GM18520 (cell line): ENCODE results near the gene RPUSD1.
A peak's percentile ranks its signal among the peaks of the same experiment; 100 is the strongest.

Experiments used
- ATAC-seq: cut with Tn5 transposase; IDR thresholded peaks from one replicate; pipeline ENCODE4 v1.9.1; 2021; ENCODE audit not compliant: unreplicated experiment

Gene RPUSD1

DNA sequence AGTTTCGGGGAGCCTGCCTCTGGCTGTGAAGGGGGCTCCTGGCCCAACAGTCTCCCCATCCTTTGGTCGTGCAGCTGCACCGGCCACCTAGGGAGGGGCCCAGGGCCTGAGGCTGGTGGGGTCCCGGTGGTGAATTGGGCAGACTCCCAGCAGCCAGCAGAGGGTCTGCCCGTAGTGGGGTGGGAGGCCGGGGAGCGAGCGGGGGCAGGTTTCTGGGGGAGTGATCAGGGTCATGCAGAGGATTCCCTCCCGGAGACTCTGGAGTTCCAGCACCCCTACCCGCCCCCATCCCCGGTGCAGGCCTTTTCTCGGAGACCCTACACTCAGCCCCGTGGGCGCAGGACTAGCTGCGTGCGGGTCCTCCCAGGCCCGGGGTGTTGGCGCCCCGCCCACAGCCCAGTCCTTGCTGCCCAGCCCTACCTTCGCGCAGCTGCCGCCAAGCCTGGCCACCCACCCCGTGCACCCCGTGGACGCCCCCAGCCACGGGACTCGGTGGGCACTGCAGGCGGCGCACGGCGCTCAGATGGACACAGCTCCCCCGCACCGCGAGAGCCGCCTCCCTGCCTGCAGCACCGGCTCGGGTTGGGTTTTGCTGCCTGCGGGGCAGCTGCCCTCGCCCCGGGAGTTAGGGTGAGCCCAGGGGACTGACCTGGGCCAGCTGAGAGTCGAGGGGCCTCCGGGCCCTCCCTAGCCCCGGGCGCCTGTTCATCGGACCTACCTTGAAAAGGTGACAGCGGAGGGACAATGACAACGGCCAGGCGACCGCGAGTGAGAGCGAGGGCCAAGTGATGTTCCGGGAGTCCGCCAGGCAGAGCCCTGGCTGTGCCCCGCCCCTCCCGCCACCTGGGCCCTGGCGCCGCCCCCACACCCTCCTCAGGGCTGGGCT, 12.0 kb upstream of the RPUSD1 start, which contains the start of gene GNG13:
TSS of gene GNG13 (minus strand) at position 787 of the 886 bp plus-strand sequence. CDS start 1,657 bp downstream, outside the sequence.
- ATAC-seq = no peak

DNA sequence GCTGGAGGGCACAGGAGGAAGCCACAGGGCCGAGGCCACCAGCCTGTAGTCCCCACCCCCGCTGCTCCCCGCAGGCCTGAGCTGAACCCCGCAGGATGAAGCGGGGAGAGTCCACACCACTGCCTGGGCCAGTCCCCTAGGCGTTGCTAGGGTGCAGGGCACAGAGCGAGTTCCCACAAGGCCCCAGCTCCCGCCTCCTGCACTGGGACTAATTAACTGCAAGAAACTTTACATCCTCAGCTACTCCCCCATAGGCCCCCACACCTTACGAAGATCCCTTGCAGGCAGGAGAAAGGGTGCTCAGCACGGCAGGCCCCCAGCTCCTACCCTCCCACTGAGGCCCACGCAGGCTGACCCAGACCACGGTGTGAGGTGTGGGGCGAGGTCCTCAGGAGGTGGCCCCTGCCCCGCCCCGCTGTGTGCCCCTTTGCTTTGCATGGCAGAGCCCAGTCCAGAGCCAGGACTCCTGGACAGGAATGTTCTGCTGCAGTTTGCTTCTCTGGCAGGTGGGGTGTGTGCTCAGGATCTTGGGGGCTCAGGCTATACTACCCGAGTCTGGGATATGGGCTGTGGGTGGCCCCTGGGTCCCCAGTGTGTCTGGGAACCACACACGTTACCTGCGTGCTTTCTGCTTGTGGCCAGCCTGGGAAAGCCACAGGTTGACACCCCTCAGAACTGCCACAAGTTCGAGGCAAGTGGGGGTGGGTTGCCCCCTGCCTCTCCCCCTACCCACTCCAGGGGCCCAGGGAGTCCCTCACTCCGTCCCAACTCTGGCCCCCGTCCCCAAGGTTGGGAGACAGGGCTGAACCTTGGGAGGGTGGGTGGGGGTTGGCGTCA, 11.1 kb upstream of the RPUSD1 start:
- no peak for ATAC-seq

DNA sequence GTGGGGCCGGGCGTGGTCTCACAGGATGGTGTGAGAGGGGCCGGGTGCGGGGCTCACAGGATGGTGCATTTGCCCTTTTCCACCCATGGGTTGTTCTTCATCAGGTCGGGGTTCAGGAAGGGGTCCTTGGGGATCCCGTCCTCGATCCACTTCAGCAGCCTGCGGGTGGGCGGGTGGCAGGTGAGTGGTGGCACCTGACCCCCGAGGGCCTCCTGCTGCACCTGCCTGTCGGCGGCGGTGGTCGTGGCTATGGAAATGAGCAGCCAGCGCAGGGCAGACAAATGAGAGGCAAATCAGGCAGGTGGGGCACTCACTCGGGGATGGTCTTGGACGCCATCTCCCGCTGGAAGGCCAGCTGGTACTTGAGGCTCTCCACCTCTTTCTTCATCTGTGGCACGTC, 10.5 kb upstream of the RPUSD1 start:
- ATAC-seq = no peak

DNA sequence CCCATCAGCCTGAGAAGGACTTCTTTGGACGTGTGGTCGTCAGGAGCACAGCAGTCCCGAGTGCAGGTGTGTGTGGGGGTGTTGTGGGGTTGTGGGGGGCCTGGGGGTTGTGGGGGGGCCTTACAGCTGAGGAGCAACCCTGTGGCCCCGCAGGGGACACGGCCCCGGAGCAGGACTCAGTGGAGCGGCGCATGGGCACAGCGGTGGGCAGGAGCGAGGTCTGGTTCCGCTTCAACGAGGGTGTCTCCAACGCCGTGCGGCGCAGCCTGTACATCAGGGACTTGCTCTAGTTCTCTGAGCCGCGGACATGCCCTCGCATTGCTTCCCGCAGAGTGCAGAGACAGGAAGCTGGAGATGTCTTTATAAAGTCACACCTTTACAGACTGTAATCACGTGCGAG, 9.5 kb upstream of the RPUSD1 start:
- no peak for ATAC-seq

DNA sequence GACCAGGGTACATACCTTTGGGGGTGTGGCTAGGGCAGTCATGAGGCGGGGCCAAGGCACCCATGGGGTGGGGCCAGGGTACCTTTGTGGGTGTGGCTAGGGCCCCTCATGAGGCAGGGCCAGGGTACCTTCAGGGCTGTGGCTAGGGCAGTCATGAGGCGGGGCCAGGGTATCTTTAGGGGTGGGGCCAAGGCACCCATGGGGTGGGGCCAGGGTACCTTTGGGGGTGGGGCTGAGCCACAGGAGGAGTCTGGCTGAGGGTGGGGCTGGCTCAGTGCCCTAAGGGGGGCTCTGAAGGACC, 8.9 kb upstream of the RPUSD1 start:
- no peak for ATAC-seq

DNA sequence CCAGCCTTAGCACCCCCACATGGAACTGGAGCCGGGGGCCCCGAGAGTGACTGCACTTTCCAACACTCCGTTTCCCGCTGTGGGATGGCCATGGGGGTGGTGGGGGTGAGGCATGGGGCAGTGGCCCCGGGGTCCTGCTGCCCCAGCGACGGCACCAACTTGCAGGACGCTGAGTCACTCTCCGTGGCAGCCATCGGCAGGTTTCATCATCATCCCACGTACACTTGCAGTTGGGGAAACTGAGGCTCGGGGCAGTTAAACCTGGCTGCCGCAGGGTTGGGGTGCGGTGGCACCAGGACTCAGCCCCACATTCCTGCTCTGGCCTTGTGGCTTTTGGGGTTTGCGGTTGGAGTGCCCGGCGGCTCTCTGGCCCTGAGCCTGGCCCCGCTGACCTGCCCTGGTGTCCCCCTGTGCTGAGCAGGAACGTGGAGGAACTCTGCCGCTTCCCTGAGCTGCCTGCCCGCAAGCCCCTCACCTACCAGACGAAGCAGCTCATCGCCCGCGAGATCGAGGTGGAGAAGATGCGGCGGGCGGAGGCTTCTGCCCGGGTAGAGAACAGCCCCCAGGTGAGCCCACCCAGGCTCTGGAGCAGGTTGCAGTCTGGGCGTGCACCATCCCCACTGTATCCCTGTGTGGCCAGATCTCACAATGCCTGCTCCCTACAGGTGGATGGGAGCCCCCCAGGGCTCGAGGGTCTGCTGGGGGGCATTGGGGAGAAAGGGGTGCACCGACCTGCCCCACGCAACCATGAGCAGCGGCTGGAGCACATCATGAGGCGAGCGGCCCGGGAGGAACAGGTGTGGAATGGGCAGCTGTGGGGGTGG, 8.3 kb upstream of the RPUSD1 start:
- no peak for ATAC-seq

DNA sequence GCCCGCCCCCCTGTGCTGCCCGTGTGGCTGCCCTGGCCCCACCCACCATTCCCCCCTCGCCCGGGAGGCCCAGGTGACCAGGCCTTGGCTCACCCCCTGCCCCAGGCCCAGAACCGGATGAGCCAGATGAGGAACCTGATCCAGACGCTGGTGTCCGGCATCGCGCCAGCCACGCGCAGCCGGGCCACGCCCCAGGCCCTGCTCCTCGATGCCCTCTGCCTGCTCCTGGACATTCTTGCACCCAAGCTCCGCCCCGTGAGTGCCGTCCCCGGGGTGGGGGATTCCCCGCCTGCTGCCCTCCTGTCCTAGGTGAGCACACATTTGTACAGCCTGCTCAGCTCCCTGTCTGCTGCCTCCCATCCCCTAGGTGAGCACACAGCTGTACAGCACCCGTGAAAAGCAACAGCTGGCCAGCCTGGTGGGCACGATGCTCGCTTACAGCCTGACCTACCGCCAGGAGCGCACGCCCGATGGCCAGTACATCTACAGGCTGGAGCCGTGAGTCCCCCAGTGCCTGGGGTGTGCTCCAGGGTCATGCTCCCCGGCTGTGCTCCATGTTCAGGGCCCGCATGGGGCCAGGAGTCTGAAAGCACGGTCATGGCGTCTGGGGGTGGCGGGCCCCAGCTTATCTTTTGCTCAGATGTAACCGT, 7.5 kb upstream of the RPUSD1 start:
- no peak for ATAC-seq

DNA sequence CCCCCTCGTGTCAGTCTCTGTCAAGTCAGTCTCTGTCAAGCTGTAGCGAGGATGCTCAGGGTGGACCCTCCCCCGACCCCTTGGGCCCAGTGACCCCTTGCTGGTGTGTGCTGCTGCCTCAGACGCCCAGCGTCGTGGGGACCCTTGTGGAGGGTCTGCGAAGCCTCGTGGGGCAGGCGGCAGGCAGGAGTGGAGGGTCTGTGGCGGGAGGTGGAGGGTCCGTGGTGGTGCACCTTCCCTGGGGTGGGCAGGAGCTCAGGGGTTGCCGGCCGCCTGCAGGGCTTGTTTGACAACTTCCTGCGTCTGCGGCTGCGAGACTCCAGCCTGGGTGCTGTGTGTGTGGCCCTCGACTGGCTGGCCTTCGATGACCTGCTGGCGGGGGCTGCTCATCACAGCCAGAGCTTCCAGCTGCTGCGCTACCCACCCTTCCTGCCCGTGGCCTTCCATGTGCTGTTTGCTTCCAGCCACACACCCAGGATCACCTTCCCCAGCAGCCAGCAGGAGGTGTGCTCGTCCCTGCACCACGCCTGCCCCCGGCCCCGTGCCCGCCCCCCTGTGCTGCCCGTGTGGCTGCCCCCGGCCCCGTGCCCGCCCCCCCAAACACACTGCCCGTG, 6.8 kb upstream of the RPUSD1 start:
- no peak for ATAC-seq

DNA sequence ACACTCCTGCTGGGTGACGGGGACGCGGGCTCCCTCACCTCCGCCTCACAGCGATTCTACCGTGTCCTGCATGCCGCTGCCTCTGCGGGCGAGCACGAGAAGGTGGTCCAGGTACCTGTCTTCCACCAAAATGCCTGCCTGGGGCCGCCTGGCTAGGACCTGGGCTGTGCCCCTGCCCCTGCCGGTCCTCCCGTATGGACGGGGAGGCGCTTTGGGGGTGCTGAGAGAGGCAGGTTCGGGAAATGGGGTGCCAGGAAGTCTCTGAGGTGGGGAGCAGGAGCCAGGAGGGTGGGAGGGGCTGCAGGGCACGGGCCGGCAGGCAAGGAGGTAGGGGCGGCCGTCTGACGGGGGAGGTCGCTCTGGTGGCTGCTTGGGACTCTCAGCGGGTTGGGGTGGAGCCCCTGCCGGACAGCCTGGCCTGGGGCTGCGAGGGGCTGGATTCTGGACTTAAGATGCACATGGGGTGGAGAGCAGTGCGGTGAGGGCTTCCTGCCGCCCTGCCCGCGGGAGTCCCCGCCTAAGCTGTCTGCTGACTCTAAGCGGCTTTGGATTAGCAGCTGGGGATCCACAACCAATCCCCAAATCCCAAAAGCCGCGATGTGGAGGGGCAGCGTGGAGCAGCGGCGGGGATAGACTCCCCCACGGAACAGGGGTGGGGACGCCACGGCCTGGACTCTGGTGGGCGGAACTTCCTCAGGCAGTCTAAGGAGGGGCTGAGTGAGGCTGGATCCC, 6.1 kb upstream of the RPUSD1 start:
- ATAC-seq = no peak

DNA sequence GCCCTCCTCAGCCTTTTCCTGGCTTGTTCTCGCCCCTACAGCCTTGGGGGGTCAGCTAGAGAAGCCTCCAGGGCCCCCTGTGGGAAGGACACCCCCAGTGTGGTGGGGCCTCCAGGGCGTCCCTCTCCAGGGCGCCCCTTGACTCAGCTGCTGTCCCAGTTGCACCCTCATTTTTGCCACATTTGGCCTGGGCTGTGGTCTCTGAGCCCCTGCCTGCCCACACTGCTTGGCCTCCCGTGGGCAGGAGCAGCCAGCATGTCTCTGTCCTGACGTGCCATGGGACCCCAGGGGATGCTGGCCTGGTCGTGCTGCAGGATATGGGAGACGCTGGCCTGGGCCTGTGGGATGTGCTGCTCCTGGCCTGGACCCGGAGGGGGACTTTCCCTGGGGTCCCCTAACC, 5.2 kb upstream of the RPUSD1 start:
- ATAC-seq = no peak

DNA sequence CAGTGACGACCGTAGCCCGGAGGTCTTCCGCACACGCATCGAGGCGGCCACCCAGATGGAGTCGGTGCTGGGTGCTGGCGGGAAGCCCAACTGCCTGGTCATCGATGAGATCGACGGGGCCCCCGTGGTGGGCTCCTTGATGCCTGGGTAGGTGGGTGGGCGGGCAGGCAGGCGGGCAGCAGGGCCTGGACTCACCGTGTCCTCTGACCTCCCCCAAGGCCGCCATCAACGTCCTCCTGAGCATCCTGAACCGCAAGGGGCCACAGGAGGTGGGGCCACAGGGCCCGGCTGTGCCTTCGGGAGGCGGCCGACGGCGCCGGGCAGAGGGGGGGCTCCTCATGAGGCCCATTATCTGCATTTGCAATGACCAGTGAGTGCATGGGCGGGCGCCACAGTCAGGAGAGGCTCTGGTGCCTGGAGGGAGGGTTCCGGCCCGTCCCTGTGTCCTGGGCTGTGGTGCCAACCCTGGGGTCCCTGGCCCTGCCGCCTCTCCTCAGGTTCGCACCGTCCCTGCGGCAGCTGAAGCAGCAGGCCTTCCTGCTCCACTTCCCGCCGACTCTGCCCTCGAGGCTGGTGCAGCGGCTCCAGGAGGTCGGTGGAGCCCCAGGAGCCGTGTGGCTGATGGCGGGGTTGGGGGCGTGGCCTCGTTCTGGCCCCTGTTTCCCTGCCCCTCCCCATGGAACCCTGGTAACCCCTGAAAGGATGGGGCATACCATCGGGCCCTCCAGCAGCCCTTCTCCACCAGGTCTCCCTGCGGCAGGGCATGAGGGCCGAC, 4.2 kb upstream of the RPUSD1 start:
- ATAC-seq = no peak

DNA sequence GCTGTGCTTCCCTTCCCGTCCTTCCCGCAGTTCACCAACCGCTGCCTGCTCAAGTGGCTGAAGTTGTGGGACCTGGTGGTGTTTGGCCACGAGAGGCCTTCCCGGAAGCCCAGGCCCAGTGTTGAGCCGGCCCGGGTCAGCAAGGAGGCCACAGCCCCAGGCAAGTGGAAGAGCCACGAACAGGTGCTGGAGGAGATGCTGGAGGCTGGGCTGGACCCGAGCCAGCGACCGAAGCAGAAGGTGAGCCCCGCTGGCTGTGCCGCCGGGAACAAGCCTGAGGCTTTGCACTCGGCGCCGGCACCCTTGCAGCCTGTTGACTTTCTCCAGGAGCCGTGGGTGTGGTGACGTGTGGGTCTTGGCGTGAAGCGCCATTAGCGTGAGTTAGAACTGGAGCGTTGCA, 3.0 kb upstream of the RPUSD1 start:
- ATAC-seq = no peak

DNA sequence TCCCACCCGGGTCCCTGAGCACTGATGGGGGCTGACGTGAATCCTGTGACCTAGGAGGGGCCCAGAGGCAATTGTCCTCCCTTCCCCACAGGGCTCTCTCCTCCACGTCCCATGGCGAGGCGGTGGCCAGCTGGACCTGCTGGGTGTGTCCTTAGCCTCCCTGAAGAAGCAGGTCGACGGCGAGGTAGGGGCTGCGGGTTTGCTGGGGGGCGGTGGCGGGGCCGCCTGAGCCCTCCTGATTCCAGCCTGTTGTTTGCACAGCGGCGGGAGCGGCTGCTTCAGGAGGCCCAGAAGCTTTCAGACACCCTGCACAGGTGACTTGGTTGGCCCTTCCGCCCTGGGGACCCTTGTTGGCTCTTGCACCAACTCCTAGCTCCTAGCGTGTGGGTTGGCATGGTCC, 1.9 kb upstream of the RPUSD1 start:
- ATAC-seq = no peak

DNA sequence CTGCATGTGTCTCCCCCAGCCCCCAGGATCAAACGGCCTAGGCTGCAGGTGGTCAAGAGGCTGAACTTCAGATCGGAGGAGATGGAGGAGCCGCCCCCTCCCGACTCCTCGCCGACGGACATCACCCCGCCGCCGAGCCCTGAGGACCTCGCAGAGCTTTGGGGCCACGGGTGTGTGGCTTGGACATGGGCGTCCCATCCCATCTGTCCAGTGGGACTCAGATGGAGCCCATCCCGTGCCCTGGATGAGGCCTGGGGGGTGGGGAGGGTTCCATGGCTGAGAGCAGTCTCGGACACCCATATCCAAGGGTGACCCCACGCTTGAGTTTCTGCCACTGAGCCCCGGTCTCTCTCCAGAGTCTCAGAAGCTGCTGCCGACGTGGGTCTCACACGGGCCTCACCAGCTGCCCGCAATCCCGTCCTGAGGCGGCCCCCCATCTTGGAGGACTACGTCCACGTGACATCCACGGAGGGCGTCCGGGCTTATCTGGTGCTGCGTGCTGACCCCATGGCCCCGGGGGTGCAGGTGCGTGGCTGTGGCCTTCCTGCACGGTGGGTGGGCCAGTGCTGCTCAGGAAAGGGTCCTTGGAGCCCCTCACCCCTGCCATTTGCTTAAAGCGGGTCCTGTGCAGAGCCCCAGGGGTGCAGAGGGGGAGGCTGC, 1.1 kb upstream of the RPUSD1 start:
- ATAC-seq = no peak

DNA sequence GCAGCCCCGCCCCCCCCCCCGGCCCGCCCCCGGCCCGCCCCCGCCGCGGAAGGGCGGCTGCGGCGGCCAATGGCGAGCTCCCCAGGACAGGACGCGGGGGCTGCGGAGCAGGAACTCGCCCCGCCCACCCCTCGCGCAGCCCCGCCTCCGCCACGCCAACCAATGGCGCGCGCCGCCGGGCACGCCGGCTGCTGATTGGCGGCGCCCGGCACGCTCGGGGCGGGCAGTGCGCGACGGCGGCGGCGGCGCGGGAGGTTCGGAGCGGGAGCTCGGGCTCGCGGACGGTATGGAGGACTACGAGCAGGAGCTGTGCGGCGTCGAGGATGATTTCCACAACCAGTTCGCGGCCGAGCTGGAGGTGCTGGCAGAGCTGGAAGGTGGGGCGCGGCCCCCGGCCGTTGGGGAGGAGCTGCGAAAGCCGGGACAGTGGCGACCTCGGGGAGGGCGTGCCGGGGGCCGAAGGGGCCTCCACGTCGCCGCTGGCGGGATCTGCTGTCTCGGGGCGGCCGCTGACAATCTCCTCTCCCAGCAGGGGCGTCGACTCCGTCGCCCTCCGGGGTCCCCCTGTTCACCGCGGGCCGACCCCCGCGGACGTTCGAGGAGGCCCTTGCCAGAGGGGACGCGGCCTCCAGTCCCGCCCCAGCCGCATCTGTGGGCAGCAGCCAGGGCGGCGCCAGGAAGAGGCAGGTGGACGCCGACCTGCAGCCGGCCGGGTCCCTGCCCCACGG, 382 bp upstream of the RPUSD1 start, which contains the start of gene CHTF18:
TSS of gene CHTF18 (plus strand) at position 222 of the 728 bp plus-strand sequence. CDS start at position 287, 65 bp downstream.
- peak; percentile 75 for ATAC-seq

DNA sequence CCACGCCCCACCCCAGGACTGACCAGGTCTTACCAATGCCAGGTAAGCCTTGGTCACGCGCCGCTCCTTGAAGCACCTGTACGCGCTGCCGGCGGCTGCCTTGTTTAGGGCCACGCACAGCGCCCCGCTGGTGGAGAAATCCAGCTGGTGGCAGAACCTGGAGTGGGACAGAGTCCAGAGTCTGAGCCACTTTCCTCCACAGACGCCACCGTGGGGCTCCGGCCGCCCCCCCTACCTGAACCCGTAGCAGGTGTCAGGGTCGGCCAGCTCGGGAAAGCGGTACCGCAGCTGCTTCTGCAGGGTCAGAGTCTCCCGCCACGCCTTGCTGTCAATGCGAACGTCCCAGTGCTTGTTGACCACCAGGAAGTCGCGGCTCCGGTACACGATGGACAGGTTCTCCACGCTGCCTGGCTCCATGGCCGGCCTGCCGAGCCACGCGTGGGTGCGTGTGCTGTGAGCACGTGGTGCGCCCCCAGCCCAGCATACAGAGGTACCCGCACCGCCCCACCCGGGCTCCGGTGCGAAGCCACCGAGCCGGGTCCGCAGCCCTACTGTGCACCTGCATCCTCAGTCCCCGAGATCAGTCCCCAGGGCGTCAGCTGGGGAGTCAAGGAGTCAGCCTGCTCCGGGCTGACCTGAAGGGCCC, 737 bp downstream of the RPUSD1 start:
- ATAC-seq = no peak
